Natural killer cell (primary cell): ENCODE measurements around the gene NFIC. TPM values are rescaled to one million over a fixed set of nuclear protein-coding genes. Genes with fewer than 3 reads are reported as not detected.
"Not testable (repeated sequence)": the region's sequence is repeated elsewhere in the genome, so short reads cannot be mapped to it uniquely, and the experiment has no call there.

ENCODE experiments used
- ATAC-seq, 3 donors: fragments of 150-1000 bp in 2 of 3; fragments of 200-7000 bp in 1 of 3; cut with Tn5 transposase; 1 replicate in 1 of 3; 2 replicates in 2 of 3; pipeline ENCODE4 v1.10.0; 2021; ENCODE audit warnings: mild to moderate bottlenecking in 2 of 3, moderate library complexity in 2 of 3
- DNase-seq, 2 donors: peaks; one replicate each; pipeline versions ENCODE4 v3.0.0 to v3.0.0-alpha.2; 2013 to 2021; ENCODE audit warnings: mixed read lengths in 1 of 2
- H3K27ac ChIP-seq: one replicate; pipeline ENCODE4 v1.5.1; 2013; ENCODE audit warnings: mild to moderate bottlenecking, low read length
- H3K27me3 ChIP-seq: one replicate; pipeline ENCODE4 v1.6.1; 2013; ENCODE audit warnings: low read length; ENCODE audit not compliant: control insufficient read depth, insufficient read depth
- H3K36me3 ChIP-seq: one replicate; pipeline ENCODE4 v1.6.1; 2013; ENCODE audit warnings: low read length; ENCODE audit not compliant: control insufficient read depth, insufficient read depth
- H3K4me1 ChIP-seq: one replicate; pipeline ENCODE4 v1.6.1; 2013; ENCODE audit warnings: low read length; ENCODE audit not compliant: control insufficient read depth, insufficient read depth
- H3K4me3 ChIP-seq: one replicate; pipeline ENCODE4 v1.5.1; 2013; ENCODE audit warnings: low read length
- H3K9me3 ChIP-seq: one replicate; pipeline ENCODE4 v1.6.1; 2013; ENCODE audit warnings: low read length; ENCODE audit not compliant: control insufficient read depth, insufficient read depth
- H3K27ac Mint-ChIP-seq, 2 donors: one replicate each; pipeline ENCODE4 v1.8.0; 2022; ENCODE audit warnings: mild to moderate bottlenecking in 2 of 2, mixed read lengths in 2 of 2, moderate library complexity in 1 of 2
- H3K27me3 Mint-ChIP-seq, 2 donors: one replicate each; pipeline ENCODE4 v1.8.0; 2022; ENCODE audit warnings: low read depth in 2 of 2, mixed read lengths in 2 of 2
- H3K36me3 Mint-ChIP-seq: one replicate; pipeline ENCODE4 v1.8.0; 2022; ENCODE audit warnings: mixed read lengths
- H3K4me1 Mint-ChIP-seq, 2 donors: one replicate each; pipeline ENCODE4 v1.8.0; 2022; ENCODE audit warnings: mixed read lengths in 2 of 2
- H3K4me3 Mint-ChIP-seq: one replicate; pipeline ENCODE4 v1.8.0; 2022; ENCODE audit warnings: mild to moderate bottlenecking, moderate library complexity, mixed read lengths
- H3K9me3 Mint-ChIP-seq, 2 donors: one replicate each; pipeline ENCODE4 v1.8.0; 2022; ENCODE audit warnings: mixed read lengths in 2 of 2
- WGBS: methylation state at CpG from one replicate; pipeline ENCODE4 v1.1.7; 2013; ENCODE audit warnings: missing lambda C conversion rate; ENCODE audit not compliant: insufficient coverage; 5-methylcytosine and 5-hydroxymethylcytosine counted together
- intact Hi-C: fragments of 100-400 bp; cut with micrococcal nuclease; formaldehyde crosslinking; loops from one replicate; pipeline ENCODE4 v1.14.2; 2022
- total RNA-seq, 4 donors: library from RNA; stranded (reverse); fragments of 120-200 nt in 1 of 4; gene quantifications; one replicate each; pipeline versions ENCODE4 v1.2.3 to v1.2.4, GENCODE V29; 2013 to 2022
- TF ChIP-seq, protein P1 (sequence below): fragments of 200-600 bp; IDR thresholded peaks from one replicate; pipeline ENCODE4 v1.8.0; 2022; ENCODE audit warnings: antibody characterized with exemption

NFIC gene
- total RNA-seq, 3 donors from 2014 or later (not counting 1 experiment from before 2014, with no cell fraction given): 18.5 to 22.2 (median 20.6) TPM

- DNase-seq: no peak
- Histone ChIP-seq H3K4me3 (no peak overlapping the region), H3K9me3 (no peaks in the 10 kb centered on the region), H3K36me3 (no peaks in the 10 kb centered on the region), H3K27ac (no peak overlapping the region), H3K27me3 (no peaks in the 10 kb centered on the region), H3K4me1 (peaks cover 6% of the 10 kb centered on the region)
- no peak for ATAC-seq
- Mint-ChIP-seq H3K4me3 (no peak overlapping the region), H3K36me3 (no peaks in the 10 kb centered on the region), H3K9me3 (no peaks in the 10 kb centered on the region), H3K27me3 (peaks cover 0 to 10% of the 10 kb centered on the region in 2 donors), H3K27ac (no peak overlapping the region), H3K4me1 (peaks cover 5 to 31% of the 10 kb centered on the region in 2 donors)
- intact Hi-C loops: no loop called here
- TF ChIP-seq, protein P1, sequence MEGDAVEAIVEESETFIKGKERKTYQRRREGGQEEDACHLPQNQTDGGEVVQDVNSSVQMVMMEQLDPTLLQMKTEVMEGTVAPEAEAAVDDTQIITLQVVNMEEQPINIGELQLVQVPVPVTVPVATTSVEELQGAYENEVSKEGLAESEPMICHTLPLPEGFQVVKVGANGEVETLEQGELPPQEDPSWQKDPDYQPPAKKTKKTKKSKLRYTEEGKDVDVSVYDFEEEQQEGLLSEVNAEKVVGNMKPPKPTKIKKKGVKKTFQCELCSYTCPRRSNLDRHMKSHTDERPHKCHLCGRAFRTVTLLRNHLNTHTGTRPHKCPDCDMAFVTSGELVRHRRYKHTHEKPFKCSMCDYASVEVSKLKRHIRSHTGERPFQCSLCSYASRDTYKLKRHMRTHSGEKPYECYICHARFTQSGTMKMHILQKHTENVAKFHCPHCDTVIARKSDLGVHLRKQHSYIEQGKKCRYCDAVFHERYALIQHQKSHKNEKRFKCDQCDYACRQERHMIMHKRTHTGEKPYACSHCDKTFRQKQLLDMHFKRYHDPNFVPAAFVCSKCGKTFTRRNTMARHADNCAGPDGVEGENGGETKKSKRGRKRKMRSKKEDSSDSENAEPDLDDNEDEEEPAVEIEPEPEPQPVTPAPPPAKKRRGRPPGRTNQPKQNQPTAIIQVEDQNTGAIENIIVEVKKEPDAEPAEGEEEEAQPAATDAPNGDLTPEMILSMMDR: no peak
- WGBS: 92% methylated on average over 6 of the region's 6 CpGs
Measured at GRCh38 chr19:3373971-3374368, 7.6 kb downstream of the NFIC start.

DNA sequence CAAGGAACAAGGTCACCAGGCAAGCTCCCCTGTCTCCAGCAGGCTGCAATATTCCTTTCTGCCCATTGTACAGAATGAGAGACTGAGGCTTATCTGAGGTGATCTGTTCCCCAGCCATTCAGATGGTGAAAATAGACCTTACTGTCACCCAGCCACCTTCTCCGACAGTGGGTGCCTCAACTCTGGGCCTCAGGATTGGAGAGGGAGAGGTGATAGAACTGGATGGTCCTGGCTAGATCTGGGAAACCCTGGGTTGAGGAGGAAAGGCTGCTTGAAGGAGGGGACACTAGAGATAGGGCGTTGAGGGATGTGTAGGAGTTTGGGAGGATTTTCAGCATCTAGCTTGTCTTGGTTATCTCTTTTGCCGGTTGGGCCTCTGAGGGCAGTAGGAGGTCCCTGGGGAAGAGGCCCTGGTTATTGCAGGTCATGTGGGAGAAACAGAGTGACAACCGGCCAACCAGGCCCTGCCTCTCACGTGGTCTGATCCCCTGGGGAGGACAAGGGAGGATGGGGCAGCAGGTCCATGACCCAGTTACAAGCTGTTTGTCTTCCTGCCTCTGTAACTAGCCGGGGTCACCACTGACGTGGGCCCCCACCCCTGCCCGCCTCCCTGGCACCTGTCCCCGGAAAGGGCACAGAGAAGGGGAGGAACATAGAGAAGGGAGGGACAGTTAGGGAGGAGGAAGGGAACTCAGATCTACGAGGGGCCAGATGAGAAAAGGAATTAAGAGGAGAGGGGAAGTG is 8.2 kb downstream of the NFIC start:
- H3K36me3 Mint-ChIP-seq: no peaks in the 10 kb centered on the region
- H3K27ac ChIP-seq: no peak overlapping the region
- H3K4me1 Mint-ChIP-seq: peaks cover 5 to 27% of the 10 kb centered on the region in 2 donors
- peaks cover 5% of the 10 kb centered on the region for H3K4me1 ChIP-seq
- ATAC-seq: no peak
- H3K27me3 Mint-ChIP-seq: peaks cover 0 to 7% of the 10 kb centered on the region in 2 donors
- no peaks in the 10 kb centered on the region for H3K9me3 Mint-ChIP-seq
- no peaks in the 10 kb centered on the region for H3K36me3 ChIP-seq
- no peak overlapping the region for H3K4me3 ChIP-seq
- no peak for DNase-seq
- TF ChIP-seq, protein P1: no peak
- no peak overlapping the region for H3K4me3 Mint-ChIP-seq
- no peak overlapping the region for H3K27ac Mint-ChIP-seq
- intact Hi-C loops: no loop called here
- no peaks in the 10 kb centered on the region for H3K27me3 ChIP-seq
- H3K9me3 ChIP-seq: no peaks in the 10 kb centered on the region
- 60% methylated on average over 10 of the region's 10 CpGs for WGBS

DNA sequence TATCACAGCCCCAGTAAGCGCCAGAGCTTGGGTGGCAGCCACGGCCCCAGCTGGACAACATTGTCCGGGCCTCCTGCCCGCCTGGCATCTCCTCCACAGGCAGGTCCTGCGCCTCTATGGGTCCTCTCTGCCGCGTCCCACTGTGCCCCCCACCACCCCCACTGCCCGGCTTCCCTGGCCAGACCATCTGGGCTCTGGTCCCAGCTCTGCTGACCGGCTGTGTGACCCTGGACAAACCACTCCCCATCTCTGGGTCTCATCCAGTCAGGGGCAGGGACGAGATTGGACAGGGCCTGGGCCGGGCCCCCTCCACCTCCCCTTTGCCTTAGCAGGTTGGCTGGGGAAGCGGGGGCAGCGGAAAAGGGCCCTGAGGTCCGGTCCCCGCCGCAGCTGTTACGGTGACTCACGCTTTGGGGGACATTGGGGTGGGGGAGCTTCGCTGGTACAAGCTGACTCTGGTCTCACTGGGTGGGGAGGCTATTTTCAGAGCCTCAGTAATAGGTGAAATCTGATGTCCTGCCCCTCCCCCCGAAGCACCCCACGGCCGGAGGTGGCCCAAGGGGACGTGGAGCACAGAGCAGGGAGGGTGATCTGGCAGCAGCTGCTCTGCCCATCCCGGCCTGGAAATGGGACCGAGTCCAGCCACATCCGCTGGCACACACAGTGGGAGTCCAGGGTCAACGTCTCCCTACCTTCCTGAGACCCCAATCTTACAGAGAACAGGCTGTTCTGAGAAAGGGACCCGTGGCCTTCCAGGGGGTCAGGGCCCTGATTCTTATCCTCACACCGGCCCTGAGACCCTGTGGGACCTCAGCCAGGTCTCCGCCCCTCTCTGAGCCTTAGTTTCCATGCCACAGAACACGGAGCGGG is 9.1 kb downstream of the NFIC start:
- H3K9me3 ChIP-seq: no peaks in the 10 kb centered on the region
- Mint-ChIP-seq H3K36me3 (no peaks in the 10 kb centered on the region), H3K4me1 (peaks cover 5 to 17% of the 10 kb centered on the region in 2 donors), H3K4me3 (no peak overlapping the region), H3K27me3 (peaks cover 0 to under 1% of the 10 kb centered on the region in 2 donors), H3K9me3 (no peaks in the 10 kb centered on the region), H3K27ac (no peak overlapping the region)
- ATAC-seq (no peak), DNase-seq (no peak)
- no peak overlapping the region for H3K27ac ChIP-seq
- no peaks in the 10 kb centered on the region for H3K36me3 ChIP-seq
- H3K4me3 ChIP-seq: no peak overlapping the region
- H3K27me3 ChIP-seq: no peaks in the 10 kb centered on the region
- TF ChIP-seq, protein P1: no peak
- H3K4me1 ChIP-seq: no peaks in the 10 kb centered on the region
- WGBS: 91% methylated on average over 32 of the region's 32 CpGs
- intact Hi-C loops: no loop called here

DNA sequence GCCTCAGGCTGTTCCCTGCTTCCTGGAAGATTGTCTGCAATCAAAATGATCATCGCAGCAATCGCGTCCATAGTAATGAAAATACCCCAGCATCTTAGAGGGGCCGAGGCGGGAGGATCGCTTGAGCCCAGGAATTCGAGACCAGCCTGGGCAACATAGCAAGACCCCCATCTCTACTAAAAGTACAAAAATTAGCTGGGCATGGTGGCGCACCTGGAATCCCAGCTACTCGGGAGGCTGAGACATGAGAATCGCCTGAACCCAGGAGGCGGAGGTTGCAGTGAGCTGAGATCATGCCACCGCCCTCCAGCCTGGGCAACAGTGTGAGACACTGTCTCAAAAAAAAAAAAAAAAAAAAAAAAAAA is 9.7 kb downstream of the NFIC start:
- H3K36me3 Mint-ChIP-seq, H3K27ac Mint-ChIP-seq, H3K27me3 Mint-ChIP-seq, H3K9me3 ChIP-seq, intact Hi-C loops, H3K27me3 ChIP-seq, DNase-seq, H3K4me3 Mint-ChIP-seq, H3K36me3 ChIP-seq, H3K4me3 ChIP-seq, H3K4me1 ChIP-seq, H3K27ac ChIP-seq, ATAC-seq, H3K9me3 Mint-ChIP-seq: not testable (repeated sequence)
- WGBS: 97% methylated on average over 11 of the region's 12 CpGs
- peaks cover 5 to 12% of the 10 kb centered on the region in 2 donors for H3K4me1 Mint-ChIP-seq
